AG09309 (cell line): ENCODE data around the gene UTRN.

Source experiments
- DNase-seq: peaks from one replicate; pipeline ENCODE4 v3.0.0-alpha.2; 2010; ENCODE audit warnings: low read depth
- H3K4me3 ChIP-seq: 2 replicates; pipeline ENCODE4 v1.5.1; 2011; ENCODE audit warnings: mild to moderate bottlenecking, low read depth, low read length, moderate library complexity; ENCODE audit not compliant: control insufficient read depth
- CTCF ChIP-seq: IDR thresholded peaks from 2 replicates; pipeline ENCODE4 v1.5.1; 2011; ENCODE audit warnings: mild to moderate bottlenecking, low read depth, low read length, inconsistent platforms; ENCODE audit not compliant: insufficient read depth, control insufficient read depth; ENCODE audit errors: missing control alignments

Gene UTRN

DNA sequence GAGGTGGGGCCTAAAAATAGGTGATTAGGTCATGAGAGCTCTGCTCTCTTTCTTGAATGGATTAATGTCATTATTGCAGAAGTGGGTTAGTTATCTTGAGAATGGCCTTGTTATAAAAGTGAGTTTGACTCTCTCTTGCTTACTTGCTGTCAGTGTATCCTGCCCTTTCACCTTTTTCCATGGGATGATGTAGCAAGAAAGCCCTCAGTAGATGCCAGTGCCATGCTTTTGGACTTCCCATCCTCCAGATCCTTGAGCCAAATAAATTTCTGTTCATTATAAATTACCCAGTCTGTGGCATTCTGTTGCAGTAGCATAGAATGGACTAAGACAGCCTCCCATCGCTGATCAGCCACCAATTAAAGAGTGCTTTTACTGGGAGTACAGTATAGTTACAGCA lies 40.1 kb downstream of the UTRN start:
- no peak for DNase-seq
- no peak overlapping the region for H3K4me3 ChIP-seq
- no peak for TF ChIP-seq CTCF

DNA sequence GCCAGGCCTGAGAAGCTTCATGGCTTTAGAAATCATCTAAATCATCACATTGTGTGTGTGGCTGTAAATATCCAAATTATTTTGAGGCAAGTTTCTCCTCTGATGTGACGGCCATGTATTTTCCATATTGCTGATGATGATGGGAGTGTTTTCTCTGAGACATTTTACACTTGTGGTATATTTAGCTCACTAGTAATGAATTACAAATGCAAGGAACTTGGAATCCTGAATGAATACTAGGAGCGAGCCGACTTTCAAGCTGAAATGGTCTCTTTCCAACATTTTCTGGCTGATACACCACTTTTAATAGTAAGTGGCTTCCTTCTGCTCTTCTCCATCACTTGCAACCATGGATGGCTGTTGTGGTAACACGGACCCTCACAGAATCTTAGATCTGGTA lies 41.3 kb downstream of the UTRN start:
- no peak for DNase-seq
- no peak for TF ChIP-seq CTCF
- H3K4me3 ChIP-seq = no peak overlapping the region

DNA sequence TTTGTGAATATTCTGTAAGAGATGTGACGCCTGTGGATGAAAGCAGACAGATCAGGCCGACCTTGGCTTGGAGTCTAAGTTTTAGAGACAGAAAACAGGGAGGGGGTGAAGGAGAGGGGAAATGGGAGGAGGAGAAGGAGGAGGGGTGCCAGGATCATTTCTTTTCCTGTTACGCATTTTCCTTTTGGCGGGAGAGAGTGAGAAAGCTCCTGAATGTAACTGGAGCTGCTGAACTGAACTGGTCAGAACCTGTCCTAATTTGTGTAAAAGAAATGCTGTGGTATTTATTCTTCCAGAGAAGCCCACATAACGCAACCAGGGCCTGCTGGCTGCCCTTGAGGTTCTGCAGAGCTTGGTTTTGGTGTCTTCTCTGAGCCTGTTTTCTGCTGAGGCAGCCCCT lies 41.9 kb downstream of the UTRN start:
- no peak for DNase-seq
- no peak overlapping the region for H3K4me3 ChIP-seq
- no peak for TF ChIP-seq CTCF

DNA sequence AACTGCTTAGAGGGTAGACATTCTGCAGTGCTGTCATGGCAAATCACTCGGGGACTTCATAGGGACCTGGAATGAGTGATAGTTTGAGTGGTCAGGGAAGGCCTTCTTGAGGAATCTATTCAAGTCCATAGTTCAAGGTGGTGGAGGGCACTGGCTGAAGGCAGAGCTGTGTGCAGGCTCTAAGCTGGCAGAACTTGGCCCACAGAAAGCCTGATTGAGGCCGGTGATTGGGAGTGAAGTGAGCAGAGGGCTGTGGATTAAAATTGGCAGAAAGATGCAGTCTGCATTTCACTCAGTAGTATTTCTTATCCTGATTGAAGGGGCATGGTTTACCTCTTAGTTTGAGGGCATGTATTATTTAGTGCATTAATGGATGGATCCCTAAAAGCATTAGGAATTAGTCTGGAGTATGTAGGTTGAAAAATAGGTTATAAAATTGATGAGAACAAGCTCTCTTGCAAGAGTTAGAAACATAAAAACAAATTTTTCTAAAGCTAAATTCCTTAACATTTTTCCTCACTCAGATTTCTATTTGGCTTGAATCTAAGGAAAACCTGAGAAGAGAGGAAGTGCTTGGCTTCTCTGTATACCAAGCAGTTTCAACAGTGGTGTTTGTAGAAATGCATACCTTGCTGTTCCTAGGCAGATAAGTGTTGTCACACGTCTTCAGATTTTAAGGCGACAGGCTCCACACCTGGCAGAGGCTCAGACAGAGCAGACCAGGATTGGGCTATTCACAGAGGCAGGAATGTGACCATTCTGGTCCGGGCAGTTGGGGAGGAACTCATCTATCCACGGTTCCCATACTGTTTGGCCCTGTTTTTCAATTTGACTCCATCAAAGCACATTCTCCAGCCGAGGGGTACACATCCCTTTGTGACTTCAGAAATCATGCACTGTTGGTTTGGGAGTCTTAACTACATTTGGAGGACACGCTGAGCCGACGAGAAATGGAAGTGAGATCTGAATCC lies 45.2 kb downstream of the UTRN start:
- DNase-seq = no peak
- no peak overlapping the region for H3K4me3 ChIP-seq
- TF ChIP-seq CTCF = no peak

GRCh38 chr6:144331491-144331969 lies 46.4 kb downstream of the UTRN start:
- no peak for DNase-seq
- H3K4me3 ChIP-seq = no peak overlapping the region
- no peak for TF ChIP-seq CTCF

DNA sequence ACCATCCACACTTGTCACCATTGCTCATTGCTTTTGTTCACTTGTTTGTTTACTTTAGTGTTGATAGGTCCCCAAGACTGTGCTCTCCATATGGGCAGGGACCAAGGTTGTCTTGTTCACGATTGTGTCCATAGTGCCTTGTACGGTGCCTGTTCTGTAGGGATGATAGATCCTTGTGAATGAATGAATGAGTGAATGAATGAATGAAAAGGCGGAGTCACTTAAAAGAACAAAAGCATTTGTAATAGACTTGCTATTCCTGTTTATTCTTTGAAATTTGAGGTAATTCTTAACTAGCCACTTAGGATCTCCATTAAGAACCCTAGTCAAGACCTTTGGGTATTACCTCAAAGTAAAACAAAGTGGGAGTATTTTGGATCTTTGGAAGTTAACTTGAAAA lies 47.0 kb downstream of the UTRN start:
- TF ChIP-seq CTCF = no peak
- H3K4me3 ChIP-seq = no peak overlapping the region
- no peak for DNase-seq

DNA sequence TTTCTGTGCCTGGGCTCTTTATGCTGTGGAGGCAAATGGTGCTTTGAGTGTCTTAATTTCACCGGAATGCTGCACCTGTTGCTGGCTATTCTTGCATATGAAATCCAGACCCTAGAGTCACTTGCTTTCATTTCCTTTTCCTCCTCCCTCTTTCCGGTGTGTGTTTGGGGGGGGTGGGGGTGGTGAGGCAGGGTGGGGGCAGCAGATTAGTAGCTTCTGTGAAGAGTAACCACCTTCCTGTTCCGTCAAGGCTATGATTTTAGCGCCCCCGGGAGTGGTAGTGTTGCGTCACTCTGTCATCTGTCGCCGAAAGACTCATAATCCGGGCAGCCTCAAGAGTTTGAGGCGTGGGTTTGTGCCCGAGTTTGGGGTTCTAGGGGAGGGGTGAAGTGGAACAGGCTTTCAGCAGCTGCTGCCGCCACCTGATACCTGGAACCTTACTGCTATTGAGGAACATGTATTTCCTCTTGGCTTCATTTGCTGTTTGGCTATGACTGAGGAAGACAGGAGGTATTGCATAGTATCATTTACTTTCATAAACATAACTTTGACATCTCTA lies 49.1 kb downstream of the UTRN start:
- no peak for TF ChIP-seq CTCF
- DNase-seq = no peak
- no peak overlapping the region for H3K4me3 ChIP-seq
